HCT116 (cell line): Measurements from ENCODE around the gene NEO1. TPM values are rescaled to one million over a fixed set of nuclear protein-coding genes. Genes with fewer than 3 reads are reported as not detected.

ENCODE experiments used
- ATAC-seq: fragments of 200-7000 bp; cut with Tn5 transposase; 2 replicates; pipeline ENCODE4 v1.9.1; 2020; ENCODE audit warnings: mild to moderate bottlenecking, moderate library complexity
- BruUV-seq: library from RNA; stranded (reverse); fragments of 400-500 nt; replicated peaks from 2 replicates; lab custom pipeline; 2021; lab: Mats Ljungman, UMichigan
- CTCF ChIA-PET: fragments of 300-600 bp; sonication (Branson Sonifier 250); formaldehyde crosslinking; loops from one replicate; lab custom pipeline; 2021; ENCODE audit warnings: antibody characterized with exemption; lab: Charles Lee
- POLR2A ChIA-PET: fragments of 300-600, 350-600 bp; sonication (Branson Sonifier 250); formaldehyde crosslinking; loops from one replicate; lab custom pipeline; 2021; ENCODE audit warnings: antibody characterized with exemption; lab: Charles Lee
- RAD21 ChIA-PET, 2 experiments: fragments of 300-600 bp; sonication (Branson Sonifier 250); formaldehyde crosslinking; loops; one replicate each; lab custom pipeline; 2023; ENCODE audit warnings: low total read pairs in 2 of 2; ENCODE audit not compliant: uncharacterized antibody in 2 of 2, unreplicated experiment in 2 of 2, low non-redundant PET in 1 of 2; lab: Charles Lee
- DNase-seq: peaks from one replicate; pipeline ENCODE4 v3.0.0-alpha.2; 2010; ENCODE audit warnings: low read depth, low spot score
- H2AFZ ChIP-seq: fragments of 200-600 bp; shearing (Covaris generic), sonication (generic); 2 replicates; pipeline ENCODE4 v1.6.1; 2017; ENCODE audit warnings: low read depth, mixed run types, mixed read lengths, antibody characterized with exemption, low read length; ENCODE audit not compliant: poor library complexity, severe bottlenecking
- H3K27ac ChIP-seq: 2 replicates; pipeline ENCODE4 v1.5.1; 2012; ENCODE audit warnings: low read depth, low read length
- H3K27me3 ChIP-seq: fragments of 200-600 bp; sonication (generic); 2 replicates; pipeline ENCODE4 v1.6.1; 2016; ENCODE audit warnings: mixed run types, low read length, mixed read lengths; ENCODE audit not compliant: insufficient read depth
- H3K36me3 ChIP-seq, 2 experiments: fragments of 200-500 bp in 1 of 2; fragments of 200-600 bp in 1 of 2; sonication (Bioruptor generic) in 1 of 2; sonication (generic) in 1 of 2; 2 replicates each; pipeline versions ENCODE4 v1.5.1 to v1.6.1; 2014 to 2016; ENCODE audit warnings: low read length in 2 of 2, inconsistent platforms in 1 of 2, mixed read lengths in 1 of 2, mixed run types in 1 of 2; ENCODE audit not compliant: insufficient read depth in 2 of 2, control insufficient read depth in 1 of 2
- H3K4me1 ChIP-seq, 2 experiments: fragments of 200-600 bp in 1 of 2; sonication (generic) in 1 of 2; 2 replicates each; pipeline versions ENCODE4 v1.5.1 to v1.6.1; 2012 to 2017; ENCODE audit warnings: low read length in 2 of 2, inconsistent platforms in 1 of 2, mild to moderate bottlenecking in 1 of 2, mixed read lengths in 1 of 2, mixed run types in 1 of 2, moderate library complexity in 1 of 2; ENCODE audit not compliant: insufficient read depth in 2 of 2, control insufficient read depth in 1 of 2
- H3K4me2 ChIP-seq: fragments of 200-600 bp; sonication (generic); 2 replicates; pipeline ENCODE4 v1.6.1; 2017; ENCODE audit warnings: mixed run types, low read length, mixed read lengths
- H3K4me3 ChIP-seq, 2 experiments: fragments of 200-600 bp in 1 of 2; sonication (generic) in 1 of 2; replicated peaks in 1 of 2; 2 replicates each; pipeline ENCODE4 v1.5.1; 2011 to 2016; ENCODE audit warnings: low read length in 2 of 2, control low read depth in 1 of 2, low read depth in 1 of 2, mild to moderate bottlenecking in 1 of 2, mixed read lengths in 1 of 2, mixed run types in 1 of 2
- H3K79me2 ChIP-seq: fragments of 200-600 bp; sonication (generic); 2 replicates; pipeline ENCODE4 v1.6.1; 2017; ENCODE audit warnings: mild to moderate bottlenecking, mixed run types, low read length, moderate library complexity, mixed read lengths; ENCODE audit not compliant: insufficient read depth
- H3K9ac ChIP-seq: fragments of 200-600 bp; sonication (generic); 2 replicates; pipeline ENCODE4 v1.6.1; 2016; ENCODE audit warnings: low read length, mixed read lengths
- H3K9me2 ChIP-seq: fragments of 200-600 bp; sonication (generic), shearing (Covaris generic); 2 replicates; pipeline ENCODE4 v1.6.1; 2017; ENCODE audit warnings: mixed run types, mild to moderate bottlenecking, moderate library complexity; ENCODE audit not compliant: insufficient read depth
- H3K9me3 ChIP-seq, 2 experiments: fragments of 200-500 bp in 1 of 2; fragments of 200-600 bp in 1 of 2; sonication (Bioruptor generic) in 1 of 2; sonication (generic) in 1 of 2; 2 replicates each; pipeline ENCODE4 v1.6.1; 2014 to 2017; ENCODE audit warnings: low read length in 2 of 2, mixed read lengths in 2 of 2, inconsistent platforms in 1 of 2, low read depth in 1 of 2, mild to moderate bottlenecking in 1 of 2, mixed run types in 1 of 2, moderate library complexity in 1 of 2; ENCODE audit not compliant: control insufficient read depth in 1 of 2, insufficient read depth in 1 of 2
- H4K20me1 ChIP-seq: fragments of 200-600 bp; sonication (generic), shearing (Covaris generic); 2 replicates; pipeline ENCODE4 v1.6.1; 2017; ENCODE audit warnings: mixed run types, mild to moderate bottlenecking, moderate library complexity; ENCODE audit not compliant: insufficient read depth
- CBX3 ChIP-seq: IDR thresholded peaks from 2 replicates; pipeline ENCODE4 v1.6.1; 2012; ENCODE audit warnings: low read depth
- CEBPB ChIP-seq: IDR thresholded peaks from 2 replicates; pipeline ENCODE4 v1.6.1; 2012; ENCODE audit warnings: low read depth
- EGR1 ChIP-seq: IDR thresholded peaks from 2 replicates; pipeline ENCODE4 v1.6.1; 2012; ENCODE audit warnings: low read depth
- EZH2 ChIP-seq: fragments of 200-600 bp; sonication (generic); IDR thresholded peaks from 2 replicates; pipeline ENCODE4 v1.6.1; 2017; ENCODE audit warnings: antibody characterized with exemption, mixed run types
- EZH2phosphoT487 ChIP-seq: fragments of 200-600 bp; IDR thresholded peaks from 2 replicates; pipeline ENCODE4 v1.6.1; 2018; ENCODE audit warnings: antibody characterized with exemption, borderline replicate concordance
- JUND ChIP-seq: IDR thresholded peaks from 2 replicates; pipeline ENCODE4 v1.6.1; 2012
- POLR2AphosphoS5 ChIP-seq: IDR thresholded peaks from 2 replicates; pipeline ENCODE4 v1.6.1; 2011; ENCODE audit warnings: mild to moderate bottlenecking, low read depth, low read length, moderate library complexity
- RAD21 ChIP-seq: IDR thresholded peaks from 2 replicates; pipeline ENCODE4 v1.6.1; 2012; ENCODE audit warnings: low read depth, mild to moderate bottlenecking
- SIN3A ChIP-seq: IDR thresholded peaks from 2 replicates; pipeline ENCODE4 v1.6.1; 2012; ENCODE audit warnings: low read depth
- SP1 ChIP-seq: IDR thresholded peaks from 2 replicates; pipeline ENCODE4 v1.6.1; 2012; ENCODE audit warnings: low read depth
- SRF ChIP-seq: IDR thresholded peaks from 2 replicates; pipeline ENCODE4 v1.6.1; 2012; ENCODE audit warnings: low read depth
- TCF7L2 ChIP-seq: IDR thresholded peaks from 2 replicates; pipeline ENCODE4 v1.7.0; 2011; ENCODE audit warnings: borderline replicate concordance, inconsistent platforms; ENCODE audit not compliant: insufficient read depth, insufficient read length; ENCODE audit errors: extremely low read depth
- YY1 ChIP-seq: IDR thresholded peaks from 2 replicates; pipeline ENCODE4 v1.6.1; 2011; ENCODE audit warnings: low read length, low read depth, moderate library complexity, mild to moderate bottlenecking; ENCODE audit not compliant: insufficient replicate concordance; ENCODE audit errors: extremely low read depth
- ZNF274 ChIP-seq: fragments of 200-500 bp; sonication (Bioruptor generic); IDR thresholded peaks from 2 replicates; pipeline ENCODE4 v1.6.1; 2014; ENCODE audit warnings: mild to moderate bottlenecking, low read depth, low read length, inconsistent platforms
- intact Hi-C: fragments of 100-400 bp; cut with micrococcal nuclease; formaldehyde crosslinking; loops from 2 replicates; pipeline ENCODE4 v1.10.0; 2022
- total RNA-seq: library from RNA; stranded (reverse); gene quantifications from one replicate; pipeline ENCODE4 v1.2.1, GENCODE V29; 2021; ENCODE audit not compliant: unreplicated experiment
- TF ChIP-seq, protein P1 (sequence below): IDR thresholded peaks from 2 replicates; pipeline ENCODE4 v1.6.1; 2011; ENCODE audit warnings: mild to moderate bottlenecking, low read length, moderate library complexity; ENCODE audit not compliant: insufficient replicate concordance; ENCODE audit errors: extremely low read depth
- TF ChIP-seq, protein P2 (sequence below): IDR thresholded peaks from 2 replicates; pipeline ENCODE4 v1.6.1; 2012
- TF ChIP-seq, protein P3 (sequence below): IDR thresholded peaks from 2 replicates; pipeline ENCODE4 v1.6.1; 2012; ENCODE audit warnings: low read depth
- TF ChIP-seq, protein P4 (sequence below): IDR thresholded peaks from 2 replicates; pipeline ENCODE4 v1.6.1; 2012

The NEO1 gene
- total RNA-seq, 1 experiment from 2014 or later = 30.0 TPM

DNA sequence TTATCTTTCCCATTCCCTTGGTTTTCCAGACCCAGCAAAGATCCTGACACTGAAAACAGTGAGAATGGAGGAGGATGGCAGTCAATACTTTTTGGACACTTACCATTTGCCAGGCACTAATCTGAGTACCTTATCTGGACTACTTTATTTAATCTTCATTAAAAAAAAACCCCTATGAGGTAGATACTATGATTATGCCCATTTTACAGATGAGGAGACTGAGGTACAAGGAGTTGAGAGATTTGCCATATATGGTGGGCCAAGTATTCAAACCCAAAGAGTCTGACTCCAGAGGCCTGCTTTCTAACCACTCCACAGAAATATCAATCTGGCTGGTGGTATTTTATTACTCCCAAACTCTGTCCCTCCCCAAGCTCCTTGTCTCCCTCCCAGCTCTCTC, 296.9 kb downstream of the NEO1 start (continued):
- TF ChIP-seq, protein P1, sequence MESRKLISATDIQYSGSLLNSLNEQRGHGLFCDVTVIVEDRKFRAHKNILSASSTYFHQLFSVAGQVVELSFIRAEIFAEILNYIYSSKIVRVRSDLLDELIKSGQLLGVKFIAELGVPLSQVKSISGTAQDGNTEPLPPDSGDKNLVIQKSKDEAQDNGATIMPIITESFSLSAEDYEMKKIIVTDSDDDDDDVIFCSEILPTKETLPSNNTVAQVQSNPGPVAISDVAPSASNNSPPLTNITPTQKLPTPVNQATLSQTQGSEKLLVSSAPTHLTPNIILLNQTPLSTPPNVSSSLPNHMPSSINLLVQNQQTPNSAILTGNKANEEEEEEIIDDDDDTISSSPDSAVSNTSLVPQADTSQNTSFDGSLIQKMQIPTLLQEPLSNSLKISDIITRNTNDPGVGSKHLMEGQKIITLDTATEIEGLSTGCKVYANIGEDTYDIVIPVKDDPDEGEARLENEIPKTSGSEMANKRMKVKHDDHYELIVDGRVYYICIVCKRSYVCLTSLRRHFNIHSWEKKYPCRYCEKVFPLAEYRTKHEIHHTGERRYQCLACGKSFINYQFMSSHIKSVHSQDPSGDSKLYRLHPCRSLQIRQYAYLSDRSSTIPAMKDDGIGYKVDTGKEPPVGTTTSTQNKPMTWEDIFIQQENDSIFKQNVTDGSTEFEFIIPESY = no peak

DNA sequence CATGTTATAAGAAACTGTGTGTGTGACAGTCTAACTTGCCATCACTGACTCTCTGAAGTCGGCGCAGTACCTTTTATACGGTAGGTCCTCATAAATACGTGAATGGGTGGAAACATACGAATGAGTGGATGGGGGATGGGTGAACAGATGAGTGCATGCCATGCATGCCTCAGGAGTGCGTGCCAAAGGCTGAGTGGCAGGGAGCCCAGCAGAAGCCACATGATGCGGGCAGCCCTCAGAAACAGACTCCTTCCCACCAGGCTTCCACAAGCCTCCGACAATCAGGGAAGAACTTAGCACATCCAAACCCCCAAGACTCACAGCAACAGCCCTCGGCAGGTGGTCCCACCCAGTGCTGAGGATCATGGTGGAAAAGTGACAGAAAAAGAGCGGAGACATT, 299.8 kb downstream of the NEO1 start:
- Histone ChIP-seq H2AFZ (no peak overlapping the region), H3K9ac (no peak overlapping the region), H4K20me1 (no peaks in the 10 kb centered on the region), H3K27ac (no peak overlapping the region), H3K4me3 (no peak overlapping the region), H3K27me3 (peaks cover 40% of the 10 kb centered on the region; the same call in 1 of the 2 replicates), H3K36me3 (no peaks in the 10 kb centered on the region), H3K9me3 (no peaks in the 10 kb centered on the region), H3K9me2 (no peaks in the 10 kb centered on the region), H3K79me2 (no peaks in the 10 kb centered on the region), H3K4me1 (peaks cover 3 to 9% of the 10 kb centered on the region in 2 experiments; a peak in 3 of 4 replicates), H3K4me2 (no peak overlapping the region)
- intact Hi-C loops = no loop called here
- BruUV-seq = no TSS peak
- no peak for DNase-seq
- CTCF ChIA-PET = no interaction called here
- RAD21 ChIA-PET = no interaction called here
- TF ChIP-seq SP1 = no peak
- TF ChIP-seq CBX3 = no peak
- no peak for TF ChIP-seq RAD21
- TF ChIP-seq EZH2phosphoT487 = no peak
- TF ChIP-seq, protein P2, sequence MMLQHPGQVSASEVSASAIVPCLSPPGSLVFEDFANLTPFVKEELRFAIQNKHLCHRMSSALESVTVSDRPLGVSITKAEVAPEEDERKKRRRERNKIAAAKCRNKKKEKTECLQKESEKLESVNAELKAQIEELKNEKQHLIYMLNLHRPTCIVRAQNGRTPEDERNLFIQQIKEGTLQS = no peak
- TF ChIP-seq TCF7L2 = no peak
- TF ChIP-seq, protein P3, sequence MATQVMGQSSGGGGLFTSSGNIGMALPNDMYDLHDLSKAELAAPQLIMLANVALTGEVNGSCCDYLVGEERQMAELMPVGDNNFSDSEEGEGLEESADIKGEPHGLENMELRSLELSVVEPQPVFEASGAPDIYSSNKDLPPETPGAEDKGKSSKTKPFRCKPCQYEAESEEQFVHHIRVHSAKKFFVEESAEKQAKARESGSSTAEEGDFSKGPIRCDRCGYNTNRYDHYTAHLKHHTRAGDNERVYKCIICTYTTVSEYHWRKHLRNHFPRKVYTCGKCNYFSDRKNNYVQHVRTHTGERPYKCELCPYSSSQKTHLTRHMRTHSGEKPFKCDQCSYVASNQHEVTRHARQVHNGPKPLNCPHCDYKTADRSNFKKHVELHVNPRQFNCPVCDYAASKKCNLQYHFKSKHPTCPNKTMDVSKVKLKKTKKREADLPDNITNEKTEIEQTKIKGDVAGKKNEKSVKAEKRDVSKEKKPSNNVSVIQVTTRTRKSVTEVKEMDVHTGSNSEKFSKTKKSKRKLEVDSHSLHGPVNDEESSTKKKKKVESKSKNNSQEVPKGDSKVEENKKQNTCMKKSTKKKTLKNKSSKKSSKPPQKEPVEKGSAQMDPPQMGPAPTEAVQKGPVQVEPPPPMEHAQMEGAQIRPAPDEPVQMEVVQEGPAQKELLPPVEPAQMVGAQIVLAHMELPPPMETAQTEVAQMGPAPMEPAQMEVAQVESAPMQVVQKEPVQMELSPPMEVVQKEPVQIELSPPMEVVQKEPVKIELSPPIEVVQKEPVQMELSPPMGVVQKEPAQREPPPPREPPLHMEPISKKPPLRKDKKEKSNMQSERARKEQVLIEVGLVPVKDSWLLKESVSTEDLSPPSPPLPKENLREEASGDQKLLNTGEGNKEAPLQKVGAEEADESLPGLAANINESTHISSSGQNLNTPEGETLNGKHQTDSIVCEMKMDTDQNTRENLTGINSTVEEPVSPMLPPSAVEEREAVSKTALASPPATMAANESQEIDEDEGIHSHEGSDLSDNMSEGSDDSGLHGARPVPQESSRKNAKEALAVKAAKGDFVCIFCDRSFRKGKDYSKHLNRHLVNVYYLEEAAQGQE = no peak
- TF ChIP-seq ZNF274 = no peak
- no peak for TF ChIP-seq POLR2AphosphoS5
- TF ChIP-seq EZH2 = no peak
- TF ChIP-seq SIN3A = no peak
- no peak for TF ChIP-seq EGR1
- TF ChIP-seq CEBPB = no peak
- TF ChIP-seq JUND = no peak
- TF ChIP-seq, protein P4, sequence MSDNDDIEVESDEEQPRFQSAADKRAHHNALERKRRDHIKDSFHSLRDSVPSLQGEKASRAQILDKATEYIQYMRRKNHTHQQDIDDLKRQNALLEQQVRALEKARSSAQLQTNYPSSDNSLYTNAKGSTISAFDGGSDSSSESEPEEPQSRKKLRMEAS = no peak
- no peak for TF ChIP-seq YY1
- TF ChIP-seq SRF = no peak
- TF ChIP-seq, protein P1 = no peak
- no peak for ATAC-seq
- POLR2A ChIA-PET = no interaction called here
